ENCODE measurements around the gene LRP4. TPM values are rescaled to one million over a fixed set of nuclear protein-coding genes. Genes with fewer than 3 reads are reported as not detected.
A peak's percentile ranks its signal among the peaks of the same experiment; 100 is the strongest.

LRP4 gene
- total and polyA plus RNA-seq, 2 of the 13 experiments (the other 11 are each of a cell fraction or from before 2014, with no cell fraction given): 4.7 to 13.3 TPM

DNA sequence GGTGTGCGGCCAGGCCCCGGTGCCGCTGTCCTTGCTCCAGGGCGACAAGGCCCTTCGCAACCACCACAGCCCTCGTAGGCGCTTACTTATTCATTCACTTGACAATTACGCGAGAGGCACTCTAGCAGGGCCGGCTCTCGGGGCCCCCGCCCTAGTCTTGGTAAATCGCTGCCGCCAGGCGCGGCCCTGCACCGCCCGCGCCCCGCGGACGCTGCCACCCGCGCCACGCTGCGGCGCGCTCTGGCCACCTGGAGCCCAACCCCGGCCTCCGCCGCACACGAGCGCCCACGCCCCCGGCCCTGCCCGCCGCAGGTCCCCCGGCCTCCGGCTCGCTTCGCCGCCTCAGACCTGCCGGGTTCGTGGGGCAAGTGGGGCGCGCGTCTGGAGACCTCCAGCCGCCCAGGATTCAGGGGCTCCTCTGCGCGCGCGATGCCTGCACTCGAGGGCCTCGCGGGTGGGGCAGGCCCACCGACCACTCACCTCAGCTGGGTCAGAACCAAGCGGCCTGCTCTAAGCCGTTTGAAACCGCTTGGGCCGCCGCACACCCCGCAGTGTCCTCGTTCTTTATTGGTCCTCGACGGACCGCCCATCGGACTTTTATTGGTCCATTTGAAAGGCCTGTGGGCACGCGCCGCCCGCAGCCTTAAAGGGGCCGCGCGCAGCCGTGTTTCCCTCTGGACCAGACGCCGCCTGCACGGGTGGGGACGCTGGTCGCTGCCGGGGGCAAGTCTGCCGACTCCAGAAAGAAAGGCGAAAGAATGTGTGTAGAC is 72.4 kb downstream of the LRP4 start, which contains the start of gene CKAP5 (continued):
- TF ChIP-seq, protein P1, sequence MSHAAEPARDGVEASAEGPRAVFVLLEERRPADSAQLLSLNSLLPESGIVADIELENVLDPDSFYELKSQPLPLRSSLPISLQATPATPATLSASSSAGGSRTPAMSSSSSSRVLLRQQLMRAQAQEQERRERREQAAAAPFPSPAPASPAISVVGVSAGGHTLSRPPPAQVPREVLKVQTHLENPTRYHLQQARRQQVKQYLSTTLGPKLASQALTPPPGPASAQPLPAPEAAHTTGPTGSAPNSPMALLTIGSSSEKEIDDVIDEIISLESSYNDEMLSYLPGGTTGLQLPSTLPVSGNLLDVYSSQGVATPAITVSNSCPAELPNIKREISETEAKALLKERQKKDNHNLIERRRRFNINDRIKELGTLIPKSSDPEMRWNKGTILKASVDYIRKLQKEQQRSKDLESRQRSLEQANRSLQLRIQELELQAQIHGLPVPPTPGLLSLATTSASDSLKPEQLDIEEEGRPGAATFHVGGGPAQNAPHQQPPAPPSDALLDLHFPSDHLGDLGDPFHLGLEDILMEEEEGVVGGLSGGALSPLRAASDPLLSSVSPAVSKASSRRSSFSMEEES (CRISPR knock-in tag; IDR thresholded peaks at IDR 0.05): no peak
- TF ChIP-seq ZNF337 (CRISPR knock-in tag; IDR thresholded peaks at IDR 0.05; ENCODE audit: borderline replicate concordance, low read depth) (no peak), EZH2 (conservative IDR thresholded peaks at IDR 0.05; ENCODE audit: low read depth, low read length) (no peak), ZNF772 (CRISPR knock-in tag; IDR thresholded peaks at IDR 0.05) (peak; percentile 93), ZNF382 (CRISPR knock-in tag; IDR thresholded peaks at IDR 0.05; ENCODE audit: borderline replicate concordance) (no peak), SETDB1 (CRISPR knock-in tag; IDR thresholded peaks at IDR 0.05; ENCODE audit: borderline replicate concordance) (no peak), SMAD9 (CRISPR knock-in tag; IDR thresholded peaks at IDR 0.05) (no peak), ZNF383 (CRISPR knock-in tag; IDR thresholded peaks at IDR 0.05; ENCODE audit: borderline replicate concordance) (no peak), ASH2L (IDR thresholded peaks at IDR 0.05; ENCODE audit: insufficient read length, low read depth, low read length) (peak; percentile 95), DPF2 (CRISPR knock-in tag; IDR thresholded peaks at IDR 0.05; ENCODE audit: borderline replicate concordance, low read depth) (no peak), ZSCAN9 (CRISPR knock-in tag; IDR thresholded peaks at IDR 0.05; ENCODE audit: borderline replicate concordance) (0 out of 2 replicates have a peak, but pooled peaks have one; percentile 15), TMF1 (CRISPR knock-in tag; IDR thresholded peaks at IDR 0.05; ENCODE audit: low read depth) (peak; percentile 93; the same call in 1 of the 2 replicates), EED (CRISPR knock-in tag; IDR thresholded peaks at IDR 0.05) (peak; percentile 95), ZEB1 (IDR thresholded peaks at IDR 0.05; ENCODE audit: insufficient replicate concordance, low read depth) (no peak), HHEX (CRISPR knock-in tag; IDR thresholded peaks at IDR 0.05) (no peak), RFX1 (IDR thresholded peaks at IDR 0.05) (no peak), ZNF335 (CRISPR knock-in tag; IDR thresholded peaks at IDR 0.05) (peak; percentile 38; the same call in 1 of the 2 replicates), PLRG1 (conservative IDR thresholded peaks at IDR 0.05) (no peak)
- TF ChIP-seq, protein P2, sequence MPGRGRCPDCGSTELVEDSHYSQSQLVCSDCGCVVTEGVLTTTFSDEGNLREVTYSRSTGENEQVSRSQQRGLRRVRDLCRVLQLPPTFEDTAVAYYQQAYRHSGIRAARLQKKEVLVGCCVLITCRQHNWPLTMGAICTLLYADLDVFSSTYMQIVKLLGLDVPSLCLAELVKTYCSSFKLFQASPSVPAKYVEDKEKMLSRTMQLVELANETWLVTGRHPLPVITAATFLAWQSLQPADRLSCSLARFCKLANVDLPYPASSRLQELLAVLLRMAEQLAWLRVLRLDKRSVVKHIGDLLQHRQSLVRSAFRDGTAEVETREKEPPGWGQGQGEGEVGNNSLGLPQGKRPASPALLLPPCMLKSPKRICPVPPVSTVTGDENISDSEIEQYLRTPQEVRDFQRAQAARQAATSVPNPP (CRISPR knock-in tag; IDR thresholded peaks at IDR 0.05): peak; percentile 91; the same call in 1 of the 2 replicates
- TF ChIP-seq, protein P3, sequence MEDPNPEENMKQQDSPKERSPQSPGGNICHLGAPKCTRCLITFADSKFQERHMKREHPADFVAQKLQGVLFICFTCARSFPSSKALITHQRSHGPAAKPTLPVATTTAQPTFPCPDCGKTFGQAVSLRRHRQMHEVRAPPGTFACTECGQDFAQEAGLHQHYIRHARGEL (CRISPR knock-in tag; IDR thresholded peaks at IDR 0.05): no peak
- TF ChIP-seq, protein P4, sequence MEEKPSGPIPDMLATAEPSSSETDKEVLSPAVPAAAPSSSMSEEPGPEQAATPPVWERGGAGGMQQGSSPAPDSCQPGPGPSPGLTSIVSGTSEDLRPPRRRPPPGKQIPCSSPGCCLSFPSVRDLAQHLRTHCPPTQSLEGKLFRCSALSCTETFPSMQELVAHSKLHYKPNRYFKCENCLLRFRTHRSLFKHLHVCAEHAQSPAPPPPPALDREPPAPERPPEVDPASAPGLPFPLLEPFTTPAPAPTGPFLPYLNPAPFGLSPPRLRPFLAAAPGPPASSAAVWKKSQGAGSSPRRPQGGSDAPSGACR (CRISPR knock-in tag; IDR thresholded peaks at IDR 0.05): 0 out of 2 replicates have a peak, but pooled peaks have one; percentile 47
- TF ChIP-seq, protein P5, sequence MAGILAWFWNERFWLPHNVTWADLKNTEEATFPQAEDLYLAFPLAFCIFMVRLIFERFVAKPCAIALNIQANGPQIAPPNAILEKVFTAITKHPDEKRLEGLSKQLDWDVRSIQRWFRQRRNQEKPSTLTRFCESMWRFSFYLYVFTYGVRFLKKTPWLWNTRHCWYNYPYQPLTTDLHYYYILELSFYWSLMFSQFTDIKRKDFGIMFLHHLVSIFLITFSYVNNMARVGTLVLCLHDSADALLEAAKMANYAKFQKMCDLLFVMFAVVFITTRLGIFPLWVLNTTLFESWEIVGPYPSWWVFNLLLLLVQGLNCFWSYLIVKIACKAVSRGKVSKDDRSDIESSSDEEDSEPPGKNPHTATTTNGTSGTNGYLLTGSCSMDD (CRISPR knock-in tag; IDR thresholded peaks at IDR 0.05): no peak
- TF ChIP-seq, protein P6, sequence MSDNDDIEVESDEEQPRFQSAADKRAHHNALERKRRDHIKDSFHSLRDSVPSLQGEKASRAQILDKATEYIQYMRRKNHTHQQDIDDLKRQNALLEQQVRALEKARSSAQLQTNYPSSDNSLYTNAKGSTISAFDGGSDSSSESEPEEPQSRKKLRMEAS (IDR thresholded peaks at IDR 0.05): peak; percentile 91
- TF ChIP-seq, protein P7, sequence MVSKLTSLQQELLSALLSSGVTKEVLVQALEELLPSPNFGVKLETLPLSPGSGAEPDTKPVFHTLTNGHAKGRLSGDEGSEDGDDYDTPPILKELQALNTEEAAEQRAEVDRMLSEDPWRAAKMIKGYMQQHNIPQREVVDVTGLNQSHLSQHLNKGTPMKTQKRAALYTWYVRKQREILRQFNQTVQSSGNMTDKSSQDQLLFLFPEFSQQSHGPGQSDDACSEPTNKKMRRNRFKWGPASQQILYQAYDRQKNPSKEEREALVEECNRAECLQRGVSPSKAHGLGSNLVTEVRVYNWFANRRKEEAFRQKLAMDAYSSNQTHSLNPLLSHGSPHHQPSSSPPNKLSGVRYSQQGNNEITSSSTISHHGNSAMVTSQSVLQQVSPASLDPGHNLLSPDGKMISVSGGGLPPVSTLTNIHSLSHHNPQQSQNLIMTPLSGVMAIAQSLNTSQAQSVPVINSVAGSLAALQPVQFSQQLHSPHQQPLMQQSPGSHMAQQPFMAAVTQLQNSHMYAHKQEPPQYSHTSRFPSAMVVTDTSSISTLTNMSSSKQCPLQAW (CRISPR knock-in tag; IDR thresholded peaks at IDR 0.05): peak; percentile 72; the same call in 1 of the 2 replicates

Measured in HepG2 (cell line).